ENCODE results near the gene E2F8. TPM values are rescaled to one million over a fixed set of nuclear protein-coding genes. Genes with fewer than 3 reads are reported as not detected.

E2F8 gene
- total and polyA plus RNA-seq, 2 donors (not counting 3 experiments of a cell fraction or from before 2014, with no cell fraction given) = 6.5 to 19.1 TPM

DNA sequence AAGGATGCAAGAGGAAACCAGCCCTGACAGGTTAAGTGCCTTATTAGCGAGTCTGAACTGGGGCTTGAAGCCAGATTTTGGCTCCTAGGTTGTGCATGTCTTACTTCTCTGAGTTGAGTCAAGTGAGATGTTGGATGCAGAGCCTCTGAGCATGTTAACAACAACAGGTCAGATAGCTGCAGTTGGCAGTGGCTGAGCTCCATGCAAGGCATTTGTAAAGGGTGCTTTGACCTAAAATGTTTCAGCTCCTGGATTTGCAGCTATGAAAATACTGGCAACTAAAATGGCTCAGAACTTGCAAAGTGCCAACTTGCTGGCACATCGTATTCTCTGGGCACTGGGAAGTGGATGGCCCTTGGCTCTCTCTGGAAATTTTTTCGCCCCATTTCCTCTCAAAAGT, 22.5 kb downstream of the E2F8 start:
- no peak for DNase-seq (ENCODE audit: low read depth, low spot score)
- Histone ChIP-seq H3K9me3 (replicated peaks; ENCODE audit: control insufficient read depth, insufficient read depth, low read length) (no peaks in the 10 kb centered on the region), H3K4me3 (replicated peaks in 1 of 3; ENCODE audit: insufficient read depth in 1 of 3, low read depth in 1 of 3, low read length in 3 of 3) (no peak overlapping the region), H3K4me1 (ENCODE audit: control insufficient read depth, extremely low read depth, insufficient read depth, low read length) (peaks cover 10% of the 10 kb centered on the region), H2AFZ (ENCODE audit: low read depth, low read length) (no peak overlapping the region), H3K36me3 (ENCODE audit: control insufficient read depth in 2 of 2, extremely low read depth in 1 of 2, insufficient read depth in 2 of 2, low read length in 2 of 2) (no peaks in the 10 kb centered on the region), H3K27ac (ENCODE audit: insufficient read depth, low read depth, low read length) (no peak overlapping the region), H3K9ac (replicated peaks; ENCODE audit: extremely low read depth, insufficient read depth, low read length) (no peak overlapping the region), H3K79me2 (ENCODE audit: control insufficient read depth, insufficient read depth, low read length) (no peaks in the 10 kb centered on the region), H3K4me2 (ENCODE audit: insufficient read depth, low read length) (no peak overlapping the region), H4K20me1 (replicated peaks; ENCODE audit: control insufficient read depth, extremely low read depth, insufficient read depth, low read length) (no peaks in the 10 kb centered on the region), H3K27me3 (ENCODE audit: control insufficient read depth in 2 of 2, insufficient read depth in 2 of 2, low read length in 2 of 2) (peaks cover 3 to 4% of the 10 kb centered on the region in 2 experiments), H3K9me1 (replicated peaks; ENCODE audit: control insufficient read depth, extremely low read depth, insufficient read depth, low read length) (no peaks in the 10 kb centered on the region)
- intact Hi-C loops (cut with micrococcal nuclease) (no loop called here), dilution Hi-C loops (cut with MboI; ENCODE audit: extremely low pct_ligation_motif_present, low sequenced_read_pairs) (no loop called here)
- no peak for FAIRE-seq
- BruUV-seq (replicated peaks) = no TSS peak
- ChIA-PET CTCF (interaction anchor here (1.1 to 1.4 kb wide), 2 partner anchors 12 to 15 kb away, joined by 3 read pairs; no protein-coding TSS in a partner anchor), POLR2A (no interaction called here)
- no peak for TF ChIP-seq EZH2 (IDR thresholded peaks at IDR 0.05; ENCODE audit: borderline replicate concordance, low read depth, low read length, severe bottlenecking)

DNA sequence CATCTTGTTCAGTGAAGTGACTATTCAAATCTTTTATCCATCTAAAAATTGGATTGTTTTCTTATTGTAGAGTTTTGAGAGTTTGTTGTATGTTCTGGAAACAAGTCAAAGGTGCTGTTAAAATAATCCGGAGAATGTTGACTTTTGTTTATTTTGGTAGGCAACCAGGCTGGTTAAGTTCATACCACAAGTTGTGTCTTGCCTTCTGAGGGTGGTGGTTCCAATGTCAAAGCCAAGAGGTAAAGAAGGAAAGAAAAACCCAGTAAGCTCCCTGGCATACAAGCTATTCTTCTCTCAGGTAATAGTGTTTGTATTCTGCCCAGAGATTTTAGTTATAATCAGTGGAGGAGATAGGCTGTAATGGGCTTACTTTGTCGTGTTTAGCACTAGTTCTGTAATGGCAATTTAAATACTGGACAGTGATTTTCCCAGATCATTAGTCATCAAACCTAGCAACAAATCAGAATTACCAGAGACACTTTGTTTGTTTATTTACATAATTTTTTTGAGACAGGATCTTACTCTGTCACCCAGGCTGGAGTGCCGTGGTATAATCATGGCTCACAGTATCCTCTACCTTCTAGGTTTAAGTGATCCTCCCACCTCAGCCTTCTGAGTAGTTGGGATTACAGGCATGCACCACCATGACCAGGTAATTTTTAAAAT, 23.9 kb downstream of the E2F8 start:
- Histone ChIP-seq H4K20me1 (replicated peaks; ENCODE audit: control insufficient read depth, extremely low read depth, insufficient read depth, low read length) (no peaks in the 10 kb centered on the region), H2AFZ (ENCODE audit: low read depth, low read length) (no peak overlapping the region), H3K4me3 (replicated peaks in 1 of 3; ENCODE audit: insufficient read depth in 1 of 3, low read depth in 1 of 3, low read length in 3 of 3) (no peak overlapping the region), H3K4me2 (ENCODE audit: insufficient read depth, low read length) (no peak overlapping the region), H3K36me3 (ENCODE audit: control insufficient read depth in 2 of 2, extremely low read depth in 1 of 2, insufficient read depth in 2 of 2, low read length in 2 of 2) (no peaks in the 10 kb centered on the region), H3K9ac (replicated peaks; ENCODE audit: extremely low read depth, insufficient read depth, low read length) (no peak overlapping the region), H3K27me3 (ENCODE audit: control insufficient read depth in 2 of 2, insufficient read depth in 2 of 2, low read length in 2 of 2) (peaks cover 3 to 7% of the 10 kb centered on the region in 2 experiments), H3K27ac (ENCODE audit: insufficient read depth, low read depth, low read length) (no peak overlapping the region), H3K9me3 (replicated peaks; ENCODE audit: control insufficient read depth, insufficient read depth, low read length) (no peaks in the 10 kb centered on the region), H3K4me1 (ENCODE audit: control insufficient read depth, extremely low read depth, insufficient read depth, low read length) (peaks cover 10% of the 10 kb centered on the region), H3K9me1 (replicated peaks; ENCODE audit: control insufficient read depth, extremely low read depth, insufficient read depth, low read length) (no peaks in the 10 kb centered on the region), H3K79me2 (ENCODE audit: control insufficient read depth, insufficient read depth, low read length) (no peaks in the 10 kb centered on the region)
- dilution Hi-C loops (cut with MboI; ENCODE audit: extremely low pct_ligation_motif_present, low sequenced_read_pairs) = no loop called here
- BruUV-seq (replicated peaks) = no TSS peak
- TF ChIP-seq, protein P1, sequence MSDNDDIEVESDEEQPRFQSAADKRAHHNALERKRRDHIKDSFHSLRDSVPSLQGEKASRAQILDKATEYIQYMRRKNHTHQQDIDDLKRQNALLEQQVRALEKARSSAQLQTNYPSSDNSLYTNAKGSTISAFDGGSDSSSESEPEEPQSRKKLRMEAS (IDR thresholded peaks at IDR 0.05; ENCODE audit: insufficient read depth, insufficient read length) = no peak
- TF ChIP-seq, protein P2, sequence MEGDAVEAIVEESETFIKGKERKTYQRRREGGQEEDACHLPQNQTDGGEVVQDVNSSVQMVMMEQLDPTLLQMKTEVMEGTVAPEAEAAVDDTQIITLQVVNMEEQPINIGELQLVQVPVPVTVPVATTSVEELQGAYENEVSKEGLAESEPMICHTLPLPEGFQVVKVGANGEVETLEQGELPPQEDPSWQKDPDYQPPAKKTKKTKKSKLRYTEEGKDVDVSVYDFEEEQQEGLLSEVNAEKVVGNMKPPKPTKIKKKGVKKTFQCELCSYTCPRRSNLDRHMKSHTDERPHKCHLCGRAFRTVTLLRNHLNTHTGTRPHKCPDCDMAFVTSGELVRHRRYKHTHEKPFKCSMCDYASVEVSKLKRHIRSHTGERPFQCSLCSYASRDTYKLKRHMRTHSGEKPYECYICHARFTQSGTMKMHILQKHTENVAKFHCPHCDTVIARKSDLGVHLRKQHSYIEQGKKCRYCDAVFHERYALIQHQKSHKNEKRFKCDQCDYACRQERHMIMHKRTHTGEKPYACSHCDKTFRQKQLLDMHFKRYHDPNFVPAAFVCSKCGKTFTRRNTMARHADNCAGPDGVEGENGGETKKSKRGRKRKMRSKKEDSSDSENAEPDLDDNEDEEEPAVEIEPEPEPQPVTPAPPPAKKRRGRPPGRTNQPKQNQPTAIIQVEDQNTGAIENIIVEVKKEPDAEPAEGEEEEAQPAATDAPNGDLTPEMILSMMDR (IDR thresholded peaks at IDR 0.05; ENCODE audit: extremely low read depth in 1 of 2, insufficient read depth in 1 of 2, low read depth in 1 of 2, low read length in 2 of 2) = no peak
- TF ChIP-seq POLR2A (IDR thresholded peaks at IDR 0.05; ENCODE audit: low read depth, low read length) = no peak
- no peak for TF ChIP-seq MYC (IDR thresholded peaks at IDR 0.05; ENCODE audit: low read depth, low read length)
- no peak for TF ChIP-seq FOS (IDR thresholded peaks at IDR 0.05; ENCODE audit: borderline replicate concordance, insufficient read depth, low read length)
- no peak for TF ChIP-seq GATA2 (IDR thresholded peaks at IDR 0.05; ENCODE audit: insufficient read depth, insufficient read length, low read depth, low read length)
- no peak for TF ChIP-seq JUN (IDR thresholded peaks at IDR 0.05; ENCODE audit: borderline replicate concordance, insufficient read depth, insufficient read length, low read depth)
- no peak for TF ChIP-seq POLR2AphosphoS5 (IDR thresholded peaks at IDR 0.05; ENCODE audit: insufficient read depth, low read depth, low read length)
- no peak for TF ChIP-seq EZH2 (IDR thresholded peaks at IDR 0.05; ENCODE audit: borderline replicate concordance, low read depth, low read length, severe bottlenecking)
- ChIA-PET CTCF (interaction anchor here (1.0 to 1.5 kb wide), 2 partner anchors 10 to 139 kb away, joined by 3 to 4 read pairs; no protein-coding TSS in a partner anchor), POLR2A (no interaction called here)
- intact Hi-C loops (cut with micrococcal nuclease) = no loop called here
- FAIRE-seq = no peak
- DNase-seq (ENCODE audit: low read depth, low spot score) = peak; percentile 22

Measured in endothelial cell of umbilical vein (primary cell).